Hepatocyte (in vitro differentiated cells): Measurements from ENCODE around the gene HNRNPDL. TPM values are rescaled to one million over a fixed set of nuclear protein-coding genes. Genes with fewer than 3 reads are reported as not detected.

Experiments used
- DNase-seq: peaks from one replicate; pipeline ENCODE4 v3.0.0-alpha.2; 2016; ENCODE audit warnings: low spot score
- H2AFZ ChIP-seq: fragments of 200-600 bp; sonication (generic); 2 replicates; pipeline ENCODE4 v1.6.0; 2016; ENCODE audit warnings: antibody characterized with exemption, mild to moderate bottlenecking
- H3K27ac ChIP-seq: fragments of 200-600 bp; sonication (generic); 2 replicates; pipeline ENCODE4 v1.5.1; 2016; ENCODE audit warnings: mild to moderate bottlenecking
- H3K27me3 ChIP-seq: fragments of 200-600 bp; sonication (generic); 2 replicates; pipeline ENCODE4 v1.6.1; 2016
- H3K36me3 ChIP-seq: fragments of 200-600 bp; sonication (generic); replicated peaks from 2 replicates; pipeline ENCODE4 v1.5.1; 2016; ENCODE audit warnings: low read depth; ENCODE audit not compliant: insufficient read depth
- H3K4me1 ChIP-seq: fragments of 200-600 bp; sonication (generic); 2 replicates; pipeline ENCODE4 v1.5.1; 2016; ENCODE audit warnings: mild to moderate bottlenecking, moderate library complexity; ENCODE audit not compliant: insufficient read depth
- H3K4me2 ChIP-seq: fragments of 200-600 bp; sonication (generic); 2 replicates; pipeline ENCODE4 v1.6.0; 2016
- H3K4me3 ChIP-seq: fragments of 200-600 bp; sonication (generic); 2 replicates; pipeline ENCODE4 v1.5.1; 2016; ENCODE audit warnings: mild to moderate bottlenecking
- H3K79me2 ChIP-seq: fragments of 200-600 bp; sonication (generic); 2 replicates; pipeline ENCODE4 v1.6.0; 2017; ENCODE audit warnings: mild to moderate bottlenecking
- H3K9me2 ChIP-seq: fragments of 200-600 bp; sonication (generic); replicated peaks from 2 replicates; pipeline ENCODE4 v1.6.0; 2017; ENCODE audit warnings: mild to moderate bottlenecking; ENCODE audit not compliant: insufficient read depth
- H3K9me3 ChIP-seq: fragments of 200-600 bp; sonication (generic); 2 replicates; pipeline ENCODE4 v1.5.1; 2016; ENCODE audit warnings: low read depth, mild to moderate bottlenecking
- H4K20me1 ChIP-seq: fragments of 200-600 bp; sonication (generic); 2 replicates; pipeline ENCODE4 v1.6.0; 2016; ENCODE audit warnings: mild to moderate bottlenecking; ENCODE audit not compliant: insufficient read depth, poor library complexity, severe bottlenecking
- CTCF ChIP-seq: fragments of 200-600 bp; sonication (generic); IDR thresholded peaks from 2 replicates; pipeline ENCODE4 v1.5.1; 2016; ENCODE audit warnings: antibody characterized with exemption, mild to moderate bottlenecking; ENCODE audit not compliant: poor library complexity
- EZH2 ChIP-seq: fragments of 200-600 bp; sonication (generic); IDR thresholded peaks from 2 replicates; pipeline ENCODE4 v1.6.1; 2016; ENCODE audit warnings: antibody characterized with exemption, mild to moderate bottlenecking, borderline replicate concordance
- EZH2phosphoT487 ChIP-seq: fragments of 200-600 bp; sonication (generic); IDR thresholded peaks from one replicate; pipeline ENCODE4 v1.6.1; 2018; ENCODE audit warnings: antibody characterized with exemption, mild to moderate bottlenecking, low read depth, moderate library complexity; ENCODE audit not compliant: unreplicated experiment, severe bottlenecking
- WGBS: methylation state at CpG from one replicate; pipeline ENCODE4 v1.1.6; 2016; ENCODE audit warnings: low lambda C conversion rate; ENCODE audit errors: missing lambda C conversion rate; 5-methylcytosine and 5-hydroxymethylcytosine counted together
- polyA plus RNA-seq: library from polyadenylated mRNA; unstranded; fragments of >200 nt; fragmentation: Nextera tagmentation; extraction: Ambion mirVana; gene quantifications from 2 replicates; pipeline ENCODE4 v1.2.1, GENCODE V29; 2016
- total RNA-seq: library from RNA; depleted of rRNA; stranded (reverse); fragments of >200 nt; gene quantifications from 2 replicates; pipeline ENCODE4 v1.2.3, GENCODE V29; 2014

The HNRNPDL gene
- total and polyA plus RNA-seq, 2 experiments from 2014 or later: 187 to 268 TPM

- WGBS: 82% methylated on average over 9 of the region's 9 CpGs
- Histone ChIP-seq H3K79me2 (peaks cover 21% of the 10 kb centered on the region), H3K4me2 (no peak overlapping the region), H3K27me3 (no peaks in the 10 kb centered on the region), H3K27ac (no peak overlapping the region), H3K36me3 (no peaks in the 10 kb centered on the region), H3K9me3 (no peaks in the 10 kb centered on the region), H3K4me3 (no peak overlapping the region), H3K4me1 (no peaks in the 10 kb centered on the region), H2AFZ (no peak overlapping the region), H4K20me1 (peaks cover 4% of the 10 kb centered on the region), H3K9me2 (no peaks in the 10 kb centered on the region)
- no peak for DNase-seq
- TF ChIP-seq CTCF (no peak), EZH2phosphoT487 (no peak), EZH2 (no peak)
Measured at GRCh38 chr4:82380344-82380743, 49.9 kb downstream of the HNRNPDL start.

- Histone ChIP-seq H3K9me3 (no peaks in the 10 kb centered on the region), H3K4me3 (no peak overlapping the region), H3K9me2 (no peaks in the 10 kb centered on the region), H3K36me3 (no peaks in the 10 kb centered on the region), H3K27ac (no peak overlapping the region), H4K20me1 (peaks cover 23% of the 10 kb centered on the region), H3K4me2 (peak overlapping the region; percentile 81), H3K27me3 (no peaks in the 10 kb centered on the region), H3K4me1 (no peaks in the 10 kb centered on the region), H2AFZ (no peak overlapping the region), H3K79me2 (peaks cover 52% of the 10 kb centered on the region)
- no peak for DNase-seq
- 91% methylated on average over 4 of the region's 4 CpGs for WGBS
- TF ChIP-seq EZH2: no peak
- TF ChIP-seq EZH2phosphoT487: no peak
- no peak for TF ChIP-seq CTCF
Measured at GRCh38 chr4:82376109-82376508, 54.2 kb downstream of the HNRNPDL start.

- peak within 1 kb of the TSS; percentile 99 for H3K27ac ChIP-seq
- H3K9me3 ChIP-seq: no peaks in the 10 kb centered on the region
- H3K27me3 ChIP-seq: no peaks in the 10 kb centered on the region
- peak within 1 kb of the TSS; percentile 94 for H3K4me2 ChIP-seq
- H3K4me1 ChIP-seq: peaks cover 16% of the 10 kb centered on the region
- H3K36me3 ChIP-seq: no peaks in the 10 kb centered on the region
- peak; percentile 99 for DNase-seq
- H4K20me1 ChIP-seq: peaks cover 44% of the 10 kb centered on the region
- TF ChIP-seq EZH2phosphoT487: no peak
- under 1% methylated on average over 71 of the region's 83 CpGs for WGBS
- peak within 1 kb of the TSS; percentile 76 for H2AFZ ChIP-seq
- no peaks in the 10 kb centered on the region for H3K9me2 ChIP-seq
- H3K4me3 ChIP-seq: peak within 1 kb of the TSS; percentile 96
- peaks cover 72% of the 10 kb centered on the region for H3K79me2 ChIP-seq
Measured at GRCh38 chr4:82373816-82374625, 56.2 kb downstream of the HNRNPDL start, which contains the start of gene HNRNPD. Gene HNRNPD, minus strand, starts transcription at chr4:82373991. Its CDS starts 313 bp downstream, at chr4:82373678.

- H2AFZ ChIP-seq: peak overlapping the region; percentile 61
- no peak for DNase-seq
- H3K4me1 ChIP-seq: peaks cover 20% of the 10 kb centered on the region
- peak overlapping the region; percentile 99 for H3K27ac ChIP-seq
- peaks cover 78% of the 10 kb centered on the region for H3K79me2 ChIP-seq
- H3K9me2 ChIP-seq: no peaks in the 10 kb centered on the region
- WGBS: 1% methylated on average over 31 of the region's 50 CpGs
- no peaks in the 10 kb centered on the region for H3K27me3 ChIP-seq
- H3K36me3 ChIP-seq: no peaks in the 10 kb centered on the region
- H3K4me2 ChIP-seq: peak overlapping the region; percentile 94
- H3K4me3 ChIP-seq: peak overlapping the region; percentile 96
- TF ChIP-seq CTCF (no peak), EZH2phosphoT487 (no peak), EZH2 (no peak)
- H3K9me3 ChIP-seq: no peaks in the 10 kb centered on the region
- peaks cover 50% of the 10 kb centered on the region for H4K20me1 ChIP-seq
Measured at GRCh38 chr4:82373486-82373815, 56.8 kb downstream of the HNRNPDL start.
